GM21576 (cell line): ENCODE data around the gene TTC24.
"Not testable (repeated sequence)": the region's sequence is repeated elsewhere in the genome, so short reads cannot be mapped to it uniquely, and the experiment has no call there.

Experiments
- ATAC-seq: cut with Tn5 transposase; IDR thresholded peaks from one replicate; pipeline ENCODE4 v1.9.1; 2021; ENCODE audit warnings: mild to moderate bottlenecking, moderate library complexity; ENCODE audit not compliant: unreplicated experiment

The TTC24 gene

DNA sequence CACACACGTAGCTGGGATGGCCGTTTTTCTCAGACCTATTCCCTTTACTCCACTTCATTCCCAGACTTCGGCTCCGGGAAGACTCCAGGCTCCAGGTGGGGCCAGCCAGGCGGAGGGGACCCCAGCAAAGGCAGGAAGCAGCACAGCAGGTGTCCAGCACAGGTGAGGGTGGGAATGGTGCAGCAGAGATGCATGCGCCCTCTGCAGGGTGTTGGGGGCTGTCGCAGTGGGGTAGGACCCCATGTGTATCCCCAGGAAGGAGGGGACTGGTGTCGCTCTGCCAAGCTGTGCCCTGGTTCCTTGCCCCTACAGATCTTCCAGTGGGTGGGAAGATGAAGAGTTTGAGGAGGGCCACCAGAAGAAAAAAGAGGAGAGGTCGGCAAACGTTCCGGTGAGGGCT lies 5.3 kb downstream of the TTC24 start:
- no peak for ATAC-seq

DNA sequence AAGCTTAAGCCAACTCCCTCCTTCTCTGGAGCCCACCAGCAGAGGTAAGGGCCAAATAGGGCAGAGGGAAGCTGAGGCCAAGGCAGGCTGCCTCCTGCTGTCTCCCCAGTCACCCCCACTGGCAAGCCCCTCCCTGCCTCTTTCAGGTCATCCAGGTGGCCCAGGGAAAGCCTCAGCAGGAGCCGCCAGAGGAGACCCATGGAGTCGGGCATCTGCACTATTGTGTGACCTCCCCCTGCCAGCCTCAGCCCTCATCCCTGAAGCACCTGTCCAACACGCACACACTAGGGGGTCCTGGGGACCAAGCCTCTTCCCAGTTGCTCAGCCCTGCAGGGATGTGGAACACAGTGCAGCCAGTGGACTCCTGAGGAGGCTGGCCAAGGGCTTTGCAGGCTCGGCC lies 6.8 kb downstream of the TTC24 start:
- no peak for ATAC-seq

DNA sequence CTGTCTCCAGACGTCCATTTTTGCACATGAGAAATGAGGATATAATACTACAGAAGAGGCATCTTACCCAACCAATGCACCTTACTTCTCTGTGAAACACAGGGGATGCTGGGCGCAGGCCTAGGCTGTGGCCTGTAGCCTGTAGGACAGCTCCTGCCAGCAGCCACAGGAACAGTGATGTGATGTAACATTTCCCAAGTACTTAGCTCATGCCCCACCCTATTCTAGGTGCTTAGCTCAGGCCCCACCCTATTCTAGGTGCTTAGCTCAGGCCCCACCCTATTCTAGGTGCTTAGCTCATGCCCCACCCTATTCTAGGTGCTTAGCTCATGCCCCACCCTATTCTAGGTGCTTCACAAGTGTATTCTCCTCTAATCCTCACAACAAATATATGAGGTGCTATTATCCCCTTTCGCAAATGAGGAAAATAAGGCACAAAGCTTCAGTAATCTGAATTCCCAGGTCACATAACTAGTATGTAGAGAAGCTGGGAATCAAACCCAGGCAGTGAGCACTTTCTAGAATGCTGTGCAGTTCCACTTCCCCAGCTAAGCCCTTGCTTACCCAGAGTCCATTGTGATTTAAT lies 7.5 kb downstream of the TTC24 start:
- no peak for ATAC-seq

DNA sequence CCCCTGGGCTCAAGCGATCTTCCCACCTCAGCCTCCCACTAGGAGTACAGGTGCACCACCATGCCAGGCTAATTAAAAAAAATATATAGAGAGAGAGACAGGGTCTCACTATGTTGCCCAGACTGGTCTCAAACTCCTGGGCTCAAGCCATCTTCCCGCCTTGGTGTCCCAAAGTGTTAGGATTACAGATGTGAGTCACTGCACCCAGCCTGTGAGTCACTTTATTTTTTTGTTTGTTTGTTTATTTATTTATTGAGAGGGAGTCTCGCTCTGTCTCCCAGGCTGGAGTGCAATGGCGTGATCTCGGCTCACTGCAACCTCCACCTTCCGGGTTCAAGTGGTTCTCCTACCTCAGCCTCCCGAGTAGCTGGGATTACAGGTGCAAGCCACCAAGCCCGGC lies 8.4 kb downstream of the TTC24 start:
- ATAC-seq: not testable (repeated sequence)

DNA sequence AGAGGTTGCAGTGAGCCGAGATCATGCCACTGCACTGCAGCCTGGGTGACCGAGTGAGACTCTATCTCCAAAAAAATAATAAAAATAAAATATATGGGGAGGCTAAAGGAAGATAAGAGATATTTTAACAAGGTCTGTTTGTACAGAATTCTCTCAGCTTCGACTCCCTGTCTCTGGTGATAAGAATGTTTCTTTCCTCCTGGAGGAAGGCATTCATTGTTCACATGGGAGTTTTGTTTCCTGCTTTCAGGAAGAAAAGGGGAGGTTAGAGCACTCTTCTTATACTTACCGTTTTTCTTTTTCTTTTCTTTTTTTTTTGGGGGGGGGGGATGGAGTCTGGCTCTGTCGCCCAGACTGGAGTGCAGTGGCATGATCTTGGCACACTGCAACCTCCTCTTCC lies 10.0 kb downstream of the TTC24 start:
- no peak for ATAC-seq

DNA sequence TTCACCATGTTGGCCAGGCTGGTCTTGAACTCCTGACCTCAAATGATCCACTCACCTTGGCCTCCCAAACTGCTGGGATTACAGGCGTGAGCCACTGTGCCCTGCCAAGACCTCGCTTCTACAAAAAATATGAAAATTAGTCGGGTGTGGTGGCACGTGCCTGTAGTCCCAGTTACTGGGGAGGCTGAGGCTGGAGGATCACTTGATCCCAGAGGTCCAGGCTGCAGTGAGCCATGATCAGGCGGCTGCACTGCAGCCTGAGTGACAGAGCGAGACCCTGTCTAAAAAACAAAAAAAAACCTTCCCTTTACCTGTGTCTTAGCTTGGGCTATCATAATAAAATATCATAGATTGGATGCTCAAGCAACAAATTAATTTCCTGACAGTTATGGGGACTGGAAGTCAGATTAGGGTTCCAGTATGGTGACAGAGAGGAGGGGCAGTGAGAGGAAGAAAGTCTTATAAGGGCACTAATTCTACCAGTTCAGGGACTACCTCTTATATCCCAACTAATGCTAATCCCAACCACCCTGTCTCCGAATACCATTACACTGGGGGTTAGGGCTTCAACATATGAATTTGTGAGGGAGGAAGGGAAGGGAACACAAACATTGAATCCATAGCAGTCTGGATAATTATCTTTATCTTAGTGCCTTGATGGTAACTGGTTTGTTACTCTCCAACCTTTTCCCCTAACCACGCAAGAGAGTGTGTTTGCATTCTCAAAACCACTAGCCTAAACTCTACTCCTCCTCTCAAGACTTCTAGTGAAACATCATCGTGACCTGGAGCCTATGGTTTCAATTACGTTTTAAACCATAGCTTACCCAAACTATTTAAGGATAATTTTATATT lies 11.0 kb downstream of the TTC24 start:
- ATAC-seq: no peak

DNA sequence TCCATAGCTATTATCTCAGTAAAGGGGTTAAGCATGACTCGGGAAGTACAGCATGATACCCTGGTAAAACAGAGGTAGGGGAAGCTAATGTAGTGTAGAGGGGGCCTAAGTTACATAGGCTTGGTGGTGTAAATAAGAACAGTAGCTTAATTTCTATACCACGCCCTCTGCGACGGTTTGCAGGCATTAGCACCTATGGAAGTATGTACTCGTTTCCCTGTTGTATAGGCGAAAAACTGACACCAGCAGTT lies 11.6 kb downstream of the TTC24 start:
- no peak for ATAC-seq

DNA sequence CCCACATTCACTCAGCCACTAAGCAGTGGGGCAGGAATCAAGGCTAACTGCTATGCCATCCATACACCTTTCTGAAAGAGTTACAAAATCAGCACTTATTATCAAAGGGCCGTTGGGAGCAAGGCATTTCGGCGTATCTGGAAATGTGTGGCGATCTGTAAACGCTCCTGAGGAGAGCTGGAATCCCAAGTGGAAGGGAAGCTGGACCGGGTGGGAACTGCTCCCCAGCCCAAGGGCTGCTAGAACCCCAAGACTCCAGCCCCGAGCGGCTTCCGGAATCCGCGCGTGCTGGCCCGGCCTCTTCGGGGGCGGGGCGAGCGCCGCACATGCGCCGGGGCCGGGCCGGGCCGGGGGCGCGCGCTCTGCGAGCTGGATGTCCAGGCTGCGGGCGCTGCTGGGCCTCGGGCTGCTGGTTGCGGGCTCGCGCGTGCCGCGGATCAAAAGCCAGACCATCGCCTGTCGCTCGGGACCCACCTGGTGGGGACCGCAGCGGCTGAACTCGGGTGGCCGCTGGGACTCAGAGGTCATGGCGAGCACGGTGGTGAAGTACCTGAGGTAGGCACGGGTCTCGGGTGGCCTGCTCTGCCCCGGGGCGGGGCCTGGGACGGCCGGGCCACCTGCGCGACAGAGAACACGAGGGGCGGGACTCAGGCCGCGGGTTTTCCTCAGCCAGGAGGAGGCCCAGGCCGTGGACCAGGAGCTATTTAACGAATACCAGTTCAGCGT lies 12.1 kb downstream of the TTC24 start, which contains the start of gene NAXE:
Gene NAXE, plus strand, starts transcription at position 345 of the 726 bp plus-strand sequence. Its CDS starts 29 bp downstream, at position 374.
- peak; percentile 81 for ATAC-seq

DNA sequence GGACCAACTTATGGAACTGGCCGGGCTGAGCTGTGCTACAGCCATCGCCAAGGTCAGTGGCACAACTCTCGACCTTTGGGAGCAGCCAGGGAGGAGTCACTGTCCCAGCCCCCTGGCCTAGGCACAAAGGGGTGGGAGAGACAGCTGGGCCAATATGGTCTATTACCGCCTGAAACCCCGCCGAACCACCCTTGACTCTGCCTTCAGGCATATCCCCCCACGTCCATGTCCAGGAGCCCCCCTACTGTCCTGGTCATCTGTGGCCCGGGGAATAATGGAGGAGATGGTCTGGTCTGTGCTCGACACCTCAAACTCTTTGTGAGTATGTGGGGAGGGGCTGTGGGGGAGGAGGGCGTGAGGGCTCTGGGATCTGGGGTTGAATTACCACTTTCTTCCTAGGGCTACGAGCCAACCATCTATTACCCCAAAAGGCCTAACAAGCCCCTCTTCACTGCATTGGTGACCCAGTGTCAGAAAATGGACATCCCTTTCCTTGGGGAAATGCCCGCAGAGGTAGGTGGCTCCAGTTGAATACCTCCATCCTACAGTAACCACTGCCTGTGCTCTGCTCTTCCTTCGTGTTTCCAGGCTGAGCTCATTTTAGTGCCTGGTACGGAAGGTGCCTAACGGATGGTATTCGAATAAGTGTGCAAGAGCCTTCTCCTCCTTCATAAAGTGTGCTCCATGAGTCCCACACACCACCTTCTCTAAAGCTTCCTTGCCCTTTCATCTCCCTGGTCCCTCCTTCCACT lies 12.8 kb downstream of the TTC24 start:
- ATAC-seq: no peak

DNA sequence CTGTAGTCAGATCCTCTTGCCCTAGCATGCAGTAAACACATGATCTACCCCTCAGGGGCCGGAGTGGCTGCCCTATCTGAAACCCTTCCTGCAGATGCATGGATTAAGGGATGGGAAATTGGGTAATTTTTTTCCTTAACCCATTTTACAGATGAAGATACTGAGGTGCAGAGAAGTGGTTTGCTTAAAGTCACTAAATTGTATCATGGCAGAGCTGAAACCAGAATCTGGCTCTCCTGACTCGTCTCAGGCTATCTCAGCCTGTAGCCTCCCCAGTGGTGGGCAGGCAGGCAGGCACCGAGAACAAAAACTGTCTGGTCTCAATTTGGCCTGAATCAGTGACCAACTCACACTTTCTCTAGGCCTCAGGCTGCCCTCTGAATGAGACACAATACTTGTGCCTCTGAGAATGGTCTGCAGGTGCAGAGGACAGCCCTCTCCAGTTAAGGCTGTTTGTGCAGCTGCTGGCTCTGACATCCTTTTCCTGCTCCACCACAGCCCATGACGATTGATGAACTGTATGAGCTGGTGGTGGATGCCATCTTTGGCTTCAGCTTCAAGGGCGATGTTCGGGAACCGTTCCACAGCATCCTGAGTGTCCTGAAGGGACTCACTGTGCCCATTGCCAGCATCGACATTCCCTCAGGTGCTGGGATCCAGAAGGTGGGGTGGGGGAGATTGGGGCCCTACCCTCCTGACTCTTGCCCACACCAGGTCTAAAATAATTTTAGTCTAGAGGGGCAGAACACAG lies 13.6 kb downstream of the TTC24 start:
- no peak for ATAC-seq

DNA sequence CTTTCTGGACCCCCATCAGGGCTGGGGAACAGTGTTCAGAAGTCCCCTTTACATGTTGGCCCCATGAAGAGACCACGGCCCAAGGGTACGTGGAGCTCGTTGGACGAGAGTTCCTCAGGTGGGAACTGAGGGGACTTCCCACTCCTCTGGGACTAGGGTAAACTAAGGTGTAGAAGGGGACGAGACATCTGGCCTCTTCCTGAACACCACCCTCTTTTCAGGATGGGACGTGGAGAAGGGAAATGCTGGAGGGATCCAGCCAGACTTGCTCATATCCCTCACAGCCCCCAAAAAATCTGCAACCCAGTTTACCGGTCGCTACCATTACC lies 14.1 kb downstream of the TTC24 start:
- no peak for ATAC-seq

DNA sequence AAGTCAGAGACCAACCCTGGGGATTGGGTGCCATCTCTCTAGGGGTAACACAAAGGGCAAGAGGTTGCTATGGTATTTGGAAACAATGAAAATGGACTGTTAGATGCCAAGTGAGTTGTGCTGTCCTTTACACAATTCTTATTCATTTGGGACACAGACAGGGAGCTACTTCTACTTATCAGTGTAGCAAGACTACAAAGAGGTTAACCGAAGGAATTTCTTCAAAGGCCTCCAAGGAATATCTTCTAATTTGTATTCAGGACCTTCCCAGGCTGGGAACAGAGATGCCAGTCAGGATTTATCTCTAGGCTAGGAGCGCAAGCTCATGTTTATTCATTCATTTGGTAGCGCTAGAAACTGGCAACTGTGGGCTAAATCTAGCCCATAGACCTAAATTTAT lies 14.7 kb downstream of the TTC24 start:
- no peak for ATAC-seq

DNA sequence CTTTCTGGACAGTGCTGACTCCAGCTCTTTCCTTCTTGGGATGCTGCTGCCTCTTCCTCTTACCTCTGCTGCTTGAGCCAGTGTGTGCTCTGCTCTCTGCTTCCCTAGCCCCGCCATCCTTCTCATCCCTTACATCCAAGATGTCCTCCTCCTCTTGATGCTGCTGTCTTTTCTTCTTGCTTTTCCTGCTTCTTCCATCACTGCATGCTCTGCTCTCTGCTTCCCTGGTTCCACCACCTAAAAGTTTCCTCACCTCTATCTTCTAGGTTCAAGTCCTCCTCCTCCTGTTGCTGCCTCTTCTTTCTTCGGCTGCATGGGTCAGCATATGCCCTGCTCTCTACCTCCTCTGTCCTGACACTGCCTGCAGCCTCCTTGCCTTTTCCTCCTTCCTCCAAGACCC lies 15.5 kb downstream of the TTC24 start:
- no peak for ATAC-seq

DNA sequence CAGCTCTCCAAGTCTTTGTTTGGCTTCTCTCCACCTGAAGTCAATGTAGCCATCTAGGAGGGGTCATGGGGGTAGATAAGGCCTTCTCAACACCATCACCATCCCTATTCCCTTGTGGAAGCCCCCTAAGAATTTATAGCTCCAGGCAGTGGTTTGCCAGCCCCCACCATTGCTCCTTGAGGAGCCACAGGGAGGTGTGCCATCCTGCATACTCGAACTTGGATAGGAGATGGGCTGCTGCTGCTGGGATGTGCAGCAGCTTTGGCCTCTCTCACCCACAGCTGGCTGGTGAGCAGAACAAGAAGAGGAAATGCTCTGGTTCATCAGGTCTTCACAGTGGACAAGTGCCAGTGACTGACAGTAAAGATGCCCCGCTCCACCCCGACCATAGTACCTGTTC lies 16.9 kb downstream of the TTC24 start:
- ATAC-seq: no peak

DNA sequence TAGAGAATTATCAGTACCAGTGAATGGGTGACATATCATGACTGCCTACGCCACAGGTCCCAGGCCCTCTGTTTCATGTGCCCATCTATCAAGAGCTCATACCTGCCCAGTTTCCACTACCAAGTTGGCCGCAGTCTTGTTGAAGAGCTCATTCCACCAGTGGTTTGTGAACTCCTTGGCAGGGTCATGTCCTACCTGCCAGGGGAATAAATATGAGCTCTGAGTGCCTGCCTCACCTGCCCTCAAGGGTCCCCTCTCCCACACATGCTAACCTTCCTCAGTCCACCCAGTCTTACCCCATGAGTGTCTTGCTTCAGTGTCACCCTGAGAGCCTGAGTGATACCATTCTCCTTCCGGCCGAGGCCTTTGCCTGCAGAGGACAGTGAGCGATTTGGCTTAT lies 18.6 kb downstream of the TTC24 start:
- ATAC-seq: no peak

DNA sequence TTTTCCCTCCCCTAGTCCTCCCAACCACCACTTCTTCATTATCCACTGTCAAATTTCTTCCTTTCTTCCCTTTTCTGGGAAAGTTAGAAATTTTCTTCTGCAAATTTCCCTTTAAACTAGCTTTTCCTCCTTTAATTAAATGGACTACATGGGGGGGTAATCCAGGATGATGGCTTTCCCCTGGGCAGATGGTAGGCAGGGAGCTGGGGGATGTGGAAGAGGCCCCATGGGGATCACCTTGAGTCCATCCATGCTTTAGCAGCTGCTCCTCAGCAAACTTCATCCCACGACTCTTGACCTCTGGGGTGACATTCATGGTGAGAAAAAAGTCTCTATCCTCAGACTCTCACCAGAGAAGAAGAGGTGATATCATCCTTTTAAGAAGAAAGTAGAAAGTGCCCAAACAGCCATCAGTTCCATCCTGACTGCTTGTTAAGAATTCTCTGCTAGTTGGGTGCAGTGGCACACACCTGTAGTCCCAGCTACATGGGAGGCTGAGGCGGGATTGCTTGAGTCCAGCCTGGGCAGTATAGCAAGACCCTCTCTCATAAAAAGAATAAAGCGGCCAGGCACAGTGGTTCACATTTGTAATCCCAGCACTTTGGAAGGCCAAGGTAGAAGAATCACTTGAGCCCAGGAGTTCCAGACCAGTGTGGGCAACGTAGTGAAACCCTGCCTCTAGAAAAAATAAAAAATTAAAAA lies 19.4 kb downstream of the TTC24 start:
- ATAC-seq: no peak

DNA sequence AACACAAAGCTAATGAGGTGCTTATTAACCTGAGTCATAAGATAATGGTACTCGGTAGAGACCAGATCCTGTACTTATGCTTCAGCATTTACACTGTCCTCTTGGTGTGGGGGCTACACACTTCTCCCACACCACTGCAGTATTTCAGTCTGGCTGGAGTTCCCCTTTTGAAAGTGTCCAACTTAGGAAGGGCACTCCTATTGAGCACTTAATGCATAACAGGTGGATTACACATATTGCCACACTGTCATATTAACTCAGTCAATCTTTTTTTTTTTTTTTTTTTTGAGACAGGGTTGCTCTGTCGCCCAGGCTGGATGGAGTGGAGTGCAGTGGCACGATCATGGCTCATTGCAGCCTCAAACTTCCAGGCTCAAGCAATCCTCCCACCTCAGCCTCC lies 20.3 kb downstream of the TTC24 start:
- ATAC-seq: no peak

DNA sequence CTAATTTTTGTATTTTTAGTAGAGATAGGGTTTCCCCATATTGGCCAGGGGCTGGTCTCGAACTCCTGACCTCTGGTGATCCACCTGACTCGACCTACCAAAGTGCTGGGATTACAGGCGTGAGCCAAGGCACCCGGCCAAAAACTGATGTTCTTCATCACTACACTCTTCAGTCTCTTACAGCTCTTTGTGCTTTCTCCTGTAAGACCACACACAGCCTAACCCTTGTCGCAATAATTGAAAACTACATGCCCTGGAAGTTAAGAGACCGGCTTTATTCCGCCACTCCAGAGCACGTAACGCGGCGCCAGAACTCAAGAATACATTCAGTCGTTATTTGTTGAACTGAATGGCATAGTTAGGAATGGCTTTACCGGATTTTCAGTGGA lies 21.2 kb downstream of the TTC24 start:
- no peak for ATAC-seq

DNA sequence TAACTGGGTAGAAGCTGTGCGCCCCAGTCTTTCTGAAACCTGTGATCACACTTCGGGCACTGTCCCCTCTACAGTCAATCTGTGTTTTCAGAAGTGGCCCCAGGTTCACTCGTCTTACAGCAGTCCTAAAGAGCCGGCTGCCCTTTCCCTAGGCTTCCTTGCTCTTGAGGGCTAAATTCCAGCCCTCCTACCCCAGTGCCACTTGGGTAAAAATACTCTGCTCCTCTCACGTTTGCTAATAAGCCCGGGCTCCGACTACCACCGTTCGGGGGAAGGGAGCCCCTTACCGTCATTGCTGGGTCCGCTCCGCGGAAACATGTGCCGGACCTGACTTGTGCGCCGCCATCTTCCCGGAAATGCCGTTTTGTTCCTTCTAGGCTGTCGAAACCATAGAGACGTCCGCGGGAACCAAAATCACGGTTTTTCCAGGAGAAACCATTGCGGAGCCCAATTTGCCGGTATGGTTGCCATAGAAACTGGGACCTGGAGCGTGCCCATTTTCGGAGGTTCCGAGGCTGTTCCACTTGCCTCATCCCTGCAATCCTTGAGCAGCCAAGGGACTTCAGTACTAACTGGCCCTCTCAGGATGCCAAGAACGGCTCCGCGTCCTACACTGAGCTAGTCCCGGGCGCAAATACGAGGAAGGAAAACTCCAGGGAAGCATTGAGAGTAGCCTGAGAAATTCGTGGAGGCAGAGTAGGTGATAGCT lies 21.8 kb downstream of the TTC24 start, which contains the start of gene GPATCH4:
Gene GPATCH4, minus strand, starts transcription at position 358 of the 709 bp plus-strand sequence.
- no peak for ATAC-seq

DNA sequence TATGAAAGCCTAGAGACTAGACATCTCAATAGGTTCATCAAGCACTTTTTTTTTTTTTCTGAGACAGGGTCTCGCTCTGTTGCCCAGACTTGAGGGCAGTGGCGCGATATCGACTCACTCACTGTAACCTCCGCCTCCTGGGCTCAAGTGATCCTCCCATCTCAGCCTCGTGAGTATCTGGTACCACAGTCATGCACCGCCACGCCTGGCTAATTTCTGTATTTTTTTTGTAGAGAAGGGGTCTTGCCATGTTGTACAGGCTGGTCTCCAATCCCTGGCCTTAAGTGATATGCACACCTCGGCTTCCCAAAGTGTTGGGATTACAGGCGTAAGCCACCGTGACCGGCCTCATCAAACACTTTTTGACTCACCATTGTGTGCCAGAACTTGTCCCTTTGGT lies 22.4 kb downstream of the TTC24 start:
- ATAC-seq: no peak
